ENCODE data around the gene LMCD1.
A peak's percentile ranks its signal among the peaks of the same experiment; 100 is the strongest.

LMCD1 gene

GRCh38 chr3:8596321-8597218, 94.9 kb downstream of the LMCD1 start:
- no peak for DNase-seq

GRCh38 chr3:8597219-8597853, 95.7 kb downstream of the LMCD1 start:
- DNase-seq: no peak

- DNase-seq: no peak
Observed at GRCh38 chr3:8599146-8599545, 97.5 kb downstream of the LMCD1 start.

- no peak for DNase-seq
Observed at GRCh38 chr3:8600457-8600856, 98.8 kb downstream of the LMCD1 start.

GRCh38 chr3:8603115-8603710, 101.6 kb downstream of the LMCD1 start:
- no peak for DNase-seq

- DNase-seq: no peak
Observed at GRCh38 chr3:8604006-8604405, 102.4 kb downstream of the LMCD1 start.

- DNase-seq: no peak
Observed at GRCh38 chr3:8604988-8605387, 103.4 kb downstream of the LMCD1 start.

GRCh38 chr3:8606701-8607231, 105.1 kb downstream of the LMCD1 start:
- DNase-seq: no peak

GRCh38 chr3:8607234-8608040, 105.8 kb downstream of the LMCD1 start:
- DNase-seq: no peak

- DNase-seq: no peak
Observed at GRCh38 chr3:8608041-8608790, 106.6 kb downstream of the LMCD1 start.

GRCh38 chr3:8608791-8609467, 107.3 kb downstream of the LMCD1 start:
- no peak for DNase-seq

GRCh38 chr3:8610951-8611350, 109.3 kb downstream of the LMCD1 start:
- DNase-seq: no peak

- DNase-seq: no peak
Observed at GRCh38 chr3:8617921-8618320, 116.3 kb downstream of the LMCD1 start.

- DNase-seq: no peak
Observed at GRCh38 chr3:8618950-8619349, 117.3 kb downstream of the LMCD1 start.

GRCh38 chr3:8619548-8619947, 117.9 kb downstream of the LMCD1 start:
- DNase-seq: no peak

- DNase-seq: no peak
Observed at GRCh38 chr3:8621141-8621540, 119.5 kb downstream of the LMCD1 start.

- no peak for DNase-seq
Observed at GRCh38 chr3:8621872-8622271, 120.2 kb downstream of the LMCD1 start.

- DNase-seq: peak; percentile 32
Observed at GRCh38 chr3:8622873-8623691, 121.5 kb downstream of the LMCD1 start.

- DNase-seq: no peak
Observed at GRCh38 chr3:8623741-8624140, 122.1 kb downstream of the LMCD1 start.
